ENCODE measurements around the gene ZNF772.
A peak's percentile ranks its signal among the peaks of the same experiment; 100 is the strongest.

ZNF772 gene

DNA sequence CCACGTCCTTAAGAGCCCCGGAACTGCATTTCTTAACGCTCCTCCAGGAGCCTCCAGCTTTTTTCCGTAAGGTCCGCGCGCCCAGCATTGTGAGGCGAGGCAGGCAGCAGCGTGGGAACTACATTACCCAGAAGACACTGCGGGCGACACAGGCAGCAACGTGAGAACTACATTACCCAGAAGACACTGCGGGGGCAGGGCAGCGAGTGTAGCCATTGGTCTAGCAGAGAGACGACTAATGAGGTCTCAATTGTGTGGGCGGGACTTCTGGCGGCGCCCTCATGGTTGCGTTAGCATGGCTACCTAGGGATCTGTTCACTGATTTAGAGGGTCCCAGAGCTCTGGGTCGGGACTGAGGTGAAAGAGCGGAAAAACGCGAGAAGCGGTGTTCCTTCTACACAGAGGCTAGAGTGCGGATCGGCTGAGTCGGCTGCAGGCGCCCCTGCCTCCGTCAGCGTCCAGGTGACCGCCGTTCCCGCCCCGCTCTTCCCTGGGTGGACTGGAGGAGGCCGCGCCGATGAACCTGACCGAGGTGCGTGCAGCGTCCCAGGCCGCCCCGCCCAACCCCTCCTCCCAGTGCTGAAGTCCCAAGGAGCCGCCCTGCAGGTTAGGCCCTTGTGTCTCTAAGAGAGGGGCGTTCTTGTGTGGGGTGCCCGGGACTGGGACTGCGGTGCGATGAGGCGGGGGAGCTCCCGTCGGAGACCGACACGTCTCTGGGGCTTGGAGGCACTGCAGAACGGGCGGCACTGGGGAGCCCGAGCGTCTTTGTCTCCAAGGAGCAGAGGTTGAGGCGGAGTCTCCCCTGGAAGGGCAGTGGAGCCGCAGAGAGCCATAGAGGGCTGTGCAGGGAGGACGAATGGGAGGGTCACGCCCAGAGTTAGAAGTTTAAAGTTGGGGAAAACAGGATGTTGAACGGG is 42.0 kb downstream of the ZNF772 start, which contains the start of gene ZNF749:
Gene ZNF749 (plus strand): TSS at position 264 of the 917 bp plus-strand sequence. CDS start 254 bp downstream, at position 518.
- peak; percentile 98 for DNase-seq

DNA sequence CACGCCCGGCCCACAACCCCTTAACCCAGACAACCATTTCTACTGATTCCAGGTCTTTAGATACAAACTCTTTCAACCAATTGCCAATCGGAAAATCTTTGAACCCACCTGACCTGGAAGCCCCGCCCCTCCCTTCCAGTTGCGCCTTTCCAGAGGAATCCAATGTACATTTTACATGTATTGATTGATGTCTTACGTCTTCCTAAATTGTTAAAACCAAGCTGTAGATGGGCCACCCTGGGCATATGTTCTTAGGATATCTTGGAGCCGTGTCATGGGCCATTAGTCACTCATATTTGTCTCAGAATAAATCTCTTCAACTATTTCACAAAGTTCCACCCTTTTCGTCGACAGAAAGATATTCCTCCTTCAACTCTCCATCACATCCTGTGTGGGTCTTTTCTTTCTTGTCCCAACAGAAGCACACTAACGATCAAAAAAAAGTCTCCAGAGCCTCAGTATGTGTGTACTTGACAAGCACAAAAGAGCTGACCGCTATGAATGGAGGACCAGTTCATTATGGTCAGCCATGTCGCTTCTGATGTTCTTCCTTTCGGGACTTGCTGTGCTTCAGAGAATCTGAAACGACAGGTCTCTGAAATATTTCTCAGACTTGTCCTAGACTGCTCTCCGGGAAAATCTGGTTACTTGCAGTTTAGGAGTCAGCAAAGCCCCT is 42.8 kb downstream of the ZNF772 start:
- DNase-seq, result no peak

DNA sequence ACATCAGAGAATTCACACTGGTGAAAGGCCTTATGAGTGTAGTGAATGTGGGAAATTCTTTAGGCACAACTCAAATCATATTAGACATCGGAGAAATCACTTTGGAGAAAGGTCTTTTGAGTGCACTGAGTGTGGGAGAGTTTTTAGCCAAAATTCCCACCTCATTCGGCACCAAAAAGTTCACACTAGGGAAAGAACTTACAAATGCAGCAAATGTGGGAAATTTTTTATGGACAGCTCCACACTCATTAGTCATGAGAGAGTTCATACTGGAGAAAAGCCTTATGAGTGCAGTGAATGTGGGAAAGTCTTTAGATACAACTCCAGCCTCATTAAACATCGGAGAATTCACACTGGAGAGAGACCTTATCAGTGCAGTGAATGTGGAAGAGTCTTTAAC is 56.3 kb downstream of the ZNF772 start:
- DNase-seq, result no peak

DNA sequence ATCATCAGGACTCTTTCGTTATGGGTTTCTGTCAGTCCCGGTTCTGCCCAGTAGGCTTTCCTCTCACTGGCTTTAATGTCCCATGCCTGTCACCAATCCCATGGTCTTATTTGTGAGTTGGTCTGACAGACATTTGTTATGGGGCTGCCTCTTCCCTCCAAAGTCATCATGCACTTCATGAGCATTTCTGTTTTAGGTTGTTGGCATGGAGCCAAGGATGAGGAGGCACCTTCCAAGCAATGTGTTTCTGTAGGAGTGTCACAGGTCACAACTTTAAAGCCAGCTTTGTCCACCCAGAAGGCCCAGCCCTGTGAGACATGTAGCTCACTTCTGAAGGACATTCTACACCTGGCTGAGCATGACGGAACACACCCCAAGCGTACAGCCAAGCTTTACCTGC is 57.9 kb downstream of the ZNF772 start:
- no peak for DNase-seq

All from CD4-positive, alpha-beta T cell treated with Interleukin-6 for 4 hours (primary cell).